PC-3 (cell line): ENCODE results near the gene ZNF780B. TPM values are rescaled to one million over a fixed set of nuclear protein-coding genes. Genes with fewer than 3 reads are reported as not detected.

ENCODE experiments used
- ATAC-seq: fragments of 200-7000 bp; cut with Tn5 transposase; 2 replicates; pipeline ENCODE4 v1.9.1; 2020; ENCODE audit warnings: mild to moderate bottlenecking, moderate library complexity
- BruUV-seq: library from RNA; stranded (reverse); fragments of 400-500 nt; replicated peaks from 2 replicates; lab custom pipeline; 2021; lab: Mats Ljungman, UMichigan
- CTCF ChIA-PET: fragments of 300-600 bp; sonication (Branson Sonifier 250); formaldehyde crosslinking; loops from one replicate; lab custom pipeline; 2022; ENCODE audit warnings: antibody characterized with exemption; lab: Charles Lee
- POLR2A ChIA-PET: fragments of 300-600 bp; sonication (Branson Sonifier 250); formaldehyde crosslinking; loops from one replicate; lab custom pipeline; 2022; ENCODE audit warnings: antibody characterized with exemption; ENCODE audit not compliant: unreplicated experiment; lab: Charles Lee
- DNase-seq: peaks from one replicate; pipeline ENCODE4 v3.0.0-alpha.2; 2015
- H2AFZ ChIP-seq: fragments of 300-600 bp; sonication (generic); 2 replicates; pipeline ENCODE4 v1.6.0; 2016; ENCODE audit warnings: antibody characterized with exemption, low read length
- H3F3A ChIP-seq: fragments of 300-600 bp; sonication (generic); one replicate; pipeline ENCODE4 v1.6.0; 2017; ENCODE audit warnings: antibody characterized with exemption, low read length, control low read depth, mild to moderate bottlenecking; ENCODE audit not compliant: unreplicated experiment
- H3K27ac ChIP-seq: fragments of 300-600 bp; sonication (generic); 2 replicates; pipeline ENCODE4 v1.5.1; 2016; ENCODE audit warnings: mild to moderate bottlenecking, low read length
- H3K27me3 ChIP-seq: fragments of 300-600 bp; sonication (generic); 2 replicates; pipeline ENCODE4 v1.6.1; 2016; ENCODE audit warnings: low read length, mixed read lengths
- H3K36me3 ChIP-seq: fragments of 300-600 bp; sonication (generic); 2 replicates; pipeline ENCODE4 v1.6.1; 2016; ENCODE audit warnings: low read depth, mixed run types, low read length, mixed read lengths
- H3K4me1 ChIP-seq: fragments of 300-600 bp; sonication (generic); 2 replicates; pipeline ENCODE4 v1.5.1; 2016; ENCODE audit warnings: low read length; ENCODE audit not compliant: insufficient read depth
- H3K4me2 ChIP-seq: fragments of 300-600 bp; sonication (generic); 2 replicates; pipeline ENCODE4 v1.6.0; 2016; ENCODE audit warnings: low read length
- H3K4me3 ChIP-seq: fragments of 300-600 bp; sonication (generic); 2 replicates; pipeline ENCODE4 v1.5.1; 2016; ENCODE audit warnings: mild to moderate bottlenecking, low read length, mixed read lengths
- H3K79me2 ChIP-seq: fragments of 300-600 bp; sonication (generic); 2 replicates; pipeline ENCODE4 v1.6.1; 2017; ENCODE audit warnings: low read length, mixed read lengths
- H3K9ac ChIP-seq: fragments of 300-600 bp; sonication (generic); 2 replicates; pipeline ENCODE4 v1.6.0; 2016; ENCODE audit warnings: mild to moderate bottlenecking, low read length
- H3K9me2 ChIP-seq: fragments of 300-600 bp; sonication (generic); replicated peaks from 2 replicates; pipeline ENCODE4 v1.6.1; 2016; ENCODE audit warnings: mixed run types, low read length, mixed read lengths
- H3K9me3 ChIP-seq: fragments of 300-600 bp; sonication (generic); 2 replicates; pipeline ENCODE4 v1.6.1; 2016; ENCODE audit warnings: low read length, mixed read lengths
- H4K20me1 ChIP-seq: fragments of 300-600 bp; sonication (generic); 2 replicates; pipeline ENCODE4 v1.6.1; 2016; ENCODE audit warnings: low read length, mixed read lengths
- CTCF ChIP-seq: fragments of 300-600 bp; sonication (generic); conservative IDR thresholded peaks from 2 replicates; pipeline ENCODE4 v1.5.1; 2017; ENCODE audit warnings: antibody characterized with exemption, low read depth, mild to moderate bottlenecking, low read length
- EZH2 ChIP-seq: fragments of 300-600 bp; sonication (generic); IDR thresholded peaks from one replicate; pipeline ENCODE4 v1.6.1; 2017; ENCODE audit warnings: antibody characterized with exemption, mild to moderate bottlenecking, low read length; ENCODE audit not compliant: unreplicated experiment
- EZH2phosphoT487 ChIP-seq: fragments of 300-600 bp; sonication (generic); IDR thresholded peaks from 2 replicates; pipeline ENCODE4 v1.6.1; 2018; ENCODE audit warnings: mild to moderate bottlenecking, antibody characterized with exemption, low read length, borderline replicate concordance
- intact Hi-C: fragments of 100-400 bp; cut with micrococcal nuclease; formaldehyde crosslinking; loops from 2 replicates; pipeline ENCODE4 v1.9.0; 2023
- total RNA-seq: library from RNA; depleted of rRNA; stranded (reverse); fragments of >200 nt; gene quantifications from 2 replicates; pipeline ENCODE4 v1.2.3, GENCODE V29; 2014

Gene ZNF780B
- total RNA-seq, 1 experiment from 2014 or later, result 7.1 TPM

- TF ChIP-seq EZH2phosphoT487 (no peak), EZH2 (no peak), CTCF (no peak)
- Histone ChIP-seq H3K4me2 (peak overlapping the region; percentile 84), H2AFZ (no peak overlapping the region), H3F3A (no peaks in the 10 kb centered on the region), H3K27ac (no peak overlapping the region), H3K9me2 (no peaks in the 10 kb centered on the region), H3K9ac (no peak overlapping the region), H3K27me3 (no peaks in the 10 kb centered on the region), H3K4me1 (0 out of 2 replicates have a peak, but pooled peaks cover 9% of the 10 kb centered on the region), H3K79me2 (peaks cover 39% of the 10 kb centered on the region), H3K36me3 (0 out of 2 replicates have a peak, but pooled peaks cover 3% of the 10 kb centered on the region), H3K4me3 (no peak overlapping the region; the same call in 1 of the 2 replicates), H4K20me1 (no peaks in the 10 kb centered on the region; the same call in 1 of the 2 replicates), H3K9me3 (no peaks in the 10 kb centered on the region)
- ChIA-PET POLR2A (no interaction called here), CTCF (no interaction called here)
- BruUV-seq, result no TSS peak
- DNase-seq (no peak), ATAC-seq (no peak)
- intact Hi-C loops, result no loop called here
Measured at GRCh38 chr19:40088299-40089047, 32.4 kb upstream of the ZNF780B start.

- no TSS peak for BruUV-seq
- Histone ChIP-seq H3K9me2 (no peaks in the 10 kb centered on the region), H3K4me3 (no peak overlapping the region), H2AFZ (no peak overlapping the region), H3K4me2 (no peak overlapping the region), H3K9me3 (no peaks in the 10 kb centered on the region), H3K79me2 (peaks cover 36% of the 10 kb centered on the region), H3K27me3 (no peaks in the 10 kb centered on the region), H3K9ac (no peak overlapping the region), H3K4me1 (0 out of 2 replicates have a peak, but pooled peaks cover 9% of the 10 kb centered on the region), H3K27ac (no peak overlapping the region), H3F3A (no peaks in the 10 kb centered on the region), H3K36me3 (peaks cover 15% of the 10 kb centered on the region), H4K20me1 (no peaks in the 10 kb centered on the region; the same call in 1 of the 2 replicates)
- POLR2A ChIA-PET, result no interaction called here
- intact Hi-C loops, result no loop called here
- DNase-seq (no peak), ATAC-seq (no peak)
- TF ChIP-seq EZH2 (no peak), EZH2phosphoT487 (no peak), CTCF (no peak)
- CTCF ChIA-PET, result no interaction called here
Measured at GRCh38 chr19:40084948-40085347, 28.9 kb upstream of the ZNF780B start.

GRCh38 chr19:40081411-40081810 lies 25.4 kb upstream of the ZNF780B start:
- no TSS peak for BruUV-seq
- intact Hi-C loops, result no loop called here
- Histone ChIP-seq H3K4me2 (no peak overlapping the region), H3K79me2 (peaks cover 3% of the 10 kb centered on the region; the same call in 1 of the 2 replicates), H2AFZ (no peak overlapping the region), H3K9me2 (no peaks in the 10 kb centered on the region), H3K9me3 (0 out of 2 replicates have a peak, but pooled peaks cover 7% of the 10 kb centered on the region), H3K27ac (no peak overlapping the region), H3F3A (no peaks in the 10 kb centered on the region), H4K20me1 (no peaks in the 10 kb centered on the region), H3K9ac (no peak overlapping the region), H3K27me3 (no peaks in the 10 kb centered on the region), H3K4me3 (no peak overlapping the region), H3K36me3 (peaks cover 45% of the 10 kb centered on the region), H3K4me1 (no peaks in the 10 kb centered on the region)
- ATAC-seq (no peak), DNase-seq (no peak)
- TF ChIP-seq EZH2, result no peak
- TF ChIP-seq EZH2phosphoT487, result no peak
- no peak for TF ChIP-seq CTCF
- ChIA-PET POLR2A (no interaction called here), CTCF (no interaction called here)
